Measurements from ENCODE around the gene SLC7A8. TPM values are rescaled to one million over a fixed set of nuclear protein-coding genes. Genes with fewer than 3 reads are reported as not detected.
A peak's percentile ranks its signal among the peaks of the same experiment; 100 is the strongest.
"Not testable (repeated sequence)": the region's sequence is repeated elsewhere in the genome, so short reads cannot be mapped to it uniquely, and the experiment has no call there.

SLC7A8 gene
- 0.76 and 1.8 TPM in 2 replicates for total RNA-seq

DNA sequence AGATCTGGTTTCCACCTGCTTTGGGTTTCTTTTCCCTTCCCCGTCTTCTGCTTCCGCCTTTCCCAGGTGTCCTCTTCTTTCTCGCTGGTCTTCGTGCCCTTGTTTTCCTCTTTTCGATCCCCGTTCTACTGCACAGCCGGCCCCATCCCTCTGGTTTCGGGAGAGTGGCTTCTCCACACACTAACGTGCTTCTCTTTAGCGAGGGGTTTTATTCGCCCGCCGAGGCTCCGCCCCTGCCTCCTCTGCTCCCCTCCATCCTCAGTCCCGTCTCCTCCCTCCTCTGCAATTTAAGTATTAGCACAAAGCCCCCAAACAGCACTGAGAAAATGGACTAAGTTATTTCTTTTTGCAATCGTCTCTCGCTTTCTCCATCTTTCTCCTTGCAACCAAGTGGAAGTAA lies at the start of gene SLC7A8:
SLC7A8 (minus strand) TSS at position 182 of the 400 bp plus-strand sequence. CDS start 746 bp downstream, outside the sequence.
- CTCF ChIA-PET: interaction anchor here (4.8 to 10.2 kb wide), 2 partner anchors 62 to 106 kb away, joined by 35 to 162 read pairs; no protein-coding TSS in a partner anchor
- no peaks in the 10 kb centered on the region for H3K36me3 Mint-ChIP-seq (ENCODE audit: low read depth)
- peaks cover 17% of the 10 kb centered on the region for H3K27me3 Mint-ChIP-seq
- H3K4me3 Mint-ChIP-seq: no peak within 1 kb of the TSS
- TF ChIP-seq, protein P1, sequence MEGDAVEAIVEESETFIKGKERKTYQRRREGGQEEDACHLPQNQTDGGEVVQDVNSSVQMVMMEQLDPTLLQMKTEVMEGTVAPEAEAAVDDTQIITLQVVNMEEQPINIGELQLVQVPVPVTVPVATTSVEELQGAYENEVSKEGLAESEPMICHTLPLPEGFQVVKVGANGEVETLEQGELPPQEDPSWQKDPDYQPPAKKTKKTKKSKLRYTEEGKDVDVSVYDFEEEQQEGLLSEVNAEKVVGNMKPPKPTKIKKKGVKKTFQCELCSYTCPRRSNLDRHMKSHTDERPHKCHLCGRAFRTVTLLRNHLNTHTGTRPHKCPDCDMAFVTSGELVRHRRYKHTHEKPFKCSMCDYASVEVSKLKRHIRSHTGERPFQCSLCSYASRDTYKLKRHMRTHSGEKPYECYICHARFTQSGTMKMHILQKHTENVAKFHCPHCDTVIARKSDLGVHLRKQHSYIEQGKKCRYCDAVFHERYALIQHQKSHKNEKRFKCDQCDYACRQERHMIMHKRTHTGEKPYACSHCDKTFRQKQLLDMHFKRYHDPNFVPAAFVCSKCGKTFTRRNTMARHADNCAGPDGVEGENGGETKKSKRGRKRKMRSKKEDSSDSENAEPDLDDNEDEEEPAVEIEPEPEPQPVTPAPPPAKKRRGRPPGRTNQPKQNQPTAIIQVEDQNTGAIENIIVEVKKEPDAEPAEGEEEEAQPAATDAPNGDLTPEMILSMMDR (IDR thresholded peaks at IDR 0.05): no peak
- POLR2A ChIA-PET: interaction anchor here (0.6 to 1.0 kb wide), 4 partner anchors 64 to 138 kb away, joined by 3 to 8 read pairs (median 6); partner anchors contain the start of genes ACIN1, C14orf119 and PABPN1
- DNase-seq (peak; percentile 20), ATAC-seq (ENCODE audit: low read depth) (peak; percentile 66)
- H3K9me3 Mint-ChIP-seq: no peaks in the 10 kb centered on the region
- H3K27ac Mint-ChIP-seq: no peak within 1 kb of the TSS
- no peaks in the 10 kb centered on the region for H3K4me1 Mint-ChIP-seq
- intact Hi-C loops (cut with micrococcal nuclease): no loop called here

DNA sequence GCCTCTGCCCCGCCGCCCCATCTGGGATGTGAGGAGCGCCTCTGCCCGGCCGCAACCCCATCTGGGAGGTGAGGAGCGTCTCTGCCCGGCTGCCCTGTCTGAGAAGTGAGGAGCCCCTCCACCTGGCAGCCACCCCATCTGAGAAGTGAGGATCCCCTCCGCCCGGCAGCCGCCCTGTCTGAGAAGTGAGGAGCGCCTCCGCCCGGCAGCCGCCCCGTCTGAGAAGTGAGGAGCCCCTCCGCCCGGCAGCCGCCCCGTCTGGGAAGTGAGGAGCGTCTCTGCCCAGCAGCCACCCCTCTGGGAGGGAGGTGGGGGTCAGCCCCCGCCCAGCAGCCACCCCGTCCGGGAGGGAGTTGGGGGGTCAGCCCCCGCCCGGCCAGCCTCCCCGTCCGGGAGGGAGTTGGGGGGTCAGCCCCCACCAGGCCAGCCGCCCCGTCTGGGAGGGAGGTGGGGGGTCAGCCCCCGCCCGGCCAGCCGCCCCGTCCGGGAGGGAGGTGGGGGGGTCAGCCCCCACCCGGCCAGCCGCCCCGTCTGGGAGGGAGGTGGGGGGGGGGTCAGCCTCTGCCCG lies 48.9 kb upstream of the SLC7A8 start:
- H3K4me1 Mint-ChIP-seq; DNase-seq; H3K4me3 Mint-ChIP-seq; H3K36me3 Mint-ChIP-seq (ENCODE audit: low read depth); ATAC-seq (ENCODE audit: low read depth); CTCF ChIA-PET; POLR2A ChIA-PET; intact Hi-C loops (cut with micrococcal nuclease); H3K9me3 Mint-ChIP-seq; H3K27ac Mint-ChIP-seq; H3K27me3 Mint-ChIP-seq: not testable (repeated sequence)

DNA sequence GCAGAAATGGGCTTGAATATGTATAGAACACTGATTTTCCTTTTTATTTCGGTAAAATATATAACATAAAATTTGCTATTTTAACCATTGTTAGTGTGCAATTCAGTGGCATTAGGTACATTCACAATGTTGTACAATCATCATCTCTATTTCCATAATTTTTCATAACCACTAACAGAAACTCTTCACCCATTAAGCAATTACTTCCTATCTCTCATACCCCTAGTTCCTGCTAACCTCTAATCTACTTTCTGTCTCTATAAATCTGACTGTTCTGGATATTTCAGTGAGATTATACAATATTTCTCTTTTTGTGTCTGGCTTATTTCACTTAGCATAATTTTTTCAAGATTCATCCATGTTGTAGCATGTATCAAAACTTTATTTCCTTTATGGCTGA lies 45.4 kb upstream of the SLC7A8 start:
- DNase-seq: no peak
- ChIA-PET POLR2A (no interaction called here), CTCF (no interaction called here)
- peaks cover 9% of the 10 kb centered on the region for H3K9me3 Mint-ChIP-seq
- intact Hi-C loops (cut with micrococcal nuclease): no loop called here
- H3K27ac Mint-ChIP-seq: no peak overlapping the region
- peaks cover 3% of the 10 kb centered on the region for H3K4me1 Mint-ChIP-seq
- H3K27me3 Mint-ChIP-seq: peaks cover 11% of the 10 kb centered on the region
- H3K36me3 Mint-ChIP-seq (ENCODE audit: low read depth): no peaks in the 10 kb centered on the region
- no peak overlapping the region for H3K4me3 Mint-ChIP-seq
- no peak for ATAC-seq (ENCODE audit: low read depth)
- TF ChIP-seq, protein P1 (IDR thresholded peaks at IDR 0.05): no peak

DNA sequence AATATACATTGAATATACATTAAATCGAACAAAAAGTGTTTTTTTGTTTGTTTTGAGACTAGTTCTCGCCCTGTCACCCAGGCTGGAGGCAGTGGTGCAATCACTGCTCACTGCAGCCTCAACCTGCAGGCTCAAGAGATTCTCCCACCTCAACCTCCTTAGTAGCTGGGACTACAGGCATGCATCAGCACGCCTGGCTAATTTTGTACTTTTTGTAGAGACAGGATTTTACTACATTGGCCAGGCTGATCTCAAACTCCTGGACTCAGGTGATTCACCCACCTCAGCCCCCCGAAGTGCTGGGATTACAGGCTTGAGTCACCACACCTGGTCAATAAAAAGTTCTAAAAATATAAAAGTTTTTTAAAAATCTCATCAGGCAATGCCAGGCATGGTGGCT lies 44.1 kb upstream of the SLC7A8 start:
- Mint-ChIP-seq H3K36me3 (ENCODE audit: low read depth) (no peaks in the 10 kb centered on the region), H3K4me1 (peaks cover 3% of the 10 kb centered on the region), H3K9me3 (peaks cover 9% of the 10 kb centered on the region), H3K27me3 (peaks cover 14% of the 10 kb centered on the region), H3K4me3 (no peak overlapping the region), H3K27ac (no peak overlapping the region)
- ATAC-seq (ENCODE audit: low read depth): no peak
- intact Hi-C loops (cut with micrococcal nuclease): no loop called here
- ChIA-PET POLR2A (no interaction called here), CTCF (no interaction called here)
- no peak for DNase-seq
- TF ChIP-seq, protein P1 (IDR thresholded peaks at IDR 0.05): no peak

DNA sequence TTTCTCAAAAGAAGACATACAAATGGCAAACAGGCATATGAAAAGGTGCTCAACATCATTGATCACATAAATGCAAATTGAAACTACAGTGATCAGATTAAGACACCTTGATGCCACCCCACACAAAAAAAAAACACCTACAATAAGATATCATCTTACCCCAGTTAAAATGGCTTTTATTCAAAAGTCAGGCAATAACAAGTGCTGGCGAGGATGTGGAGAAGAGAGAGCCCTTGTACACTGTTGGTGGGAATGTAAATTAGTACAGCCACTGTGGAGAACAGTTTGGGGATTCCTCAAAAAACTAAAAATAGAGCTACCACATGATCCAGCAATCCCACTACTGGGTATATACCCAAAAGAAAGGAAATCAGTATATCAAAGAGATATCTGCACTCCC lies 41.5 kb upstream of the SLC7A8 start:
- ATAC-seq (ENCODE audit: low read depth); H3K4me3 Mint-ChIP-seq; intact Hi-C loops (cut with micrococcal nuclease); H3K36me3 Mint-ChIP-seq (ENCODE audit: low read depth); DNase-seq; POLR2A ChIA-PET; H3K9me3 Mint-ChIP-seq; H3K4me1 Mint-ChIP-seq; H3K27ac Mint-ChIP-seq; CTCF ChIA-PET: not testable (repeated sequence)
- peaks cover 33% of the 10 kb centered on the region for H3K27me3 Mint-ChIP-seq

DNA sequence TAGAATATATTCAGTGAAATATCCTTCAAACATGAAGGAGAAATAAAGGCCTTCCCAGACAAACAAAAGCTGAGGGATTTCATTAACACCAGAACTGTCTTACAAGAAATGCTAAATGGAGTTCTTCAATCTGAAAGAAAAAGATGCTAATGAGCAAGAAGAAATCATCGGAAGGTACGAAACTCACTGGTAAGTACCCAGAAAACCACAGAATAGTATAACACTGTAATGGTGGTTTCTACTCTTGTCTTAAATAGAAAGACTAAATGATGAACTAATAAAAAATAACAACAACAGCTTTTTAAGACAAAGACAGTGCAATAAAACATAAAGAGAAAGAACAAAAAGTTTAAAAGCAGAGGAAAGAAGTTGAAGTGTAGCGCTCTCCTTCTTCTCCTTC lies 35.6 kb upstream of the SLC7A8 start:
- no peaks in the 10 kb centered on the region for H3K4me1 Mint-ChIP-seq
- intact Hi-C loops (cut with micrococcal nuclease): no loop called here

More for the DNA sequence above, 35.6 kb upstream of the SLC7A8 start:
- no peaks in the 10 kb centered on the region for H3K36me3 Mint-ChIP-seq (ENCODE audit: low read depth)
- no peaks in the 10 kb centered on the region for H3K9me3 Mint-ChIP-seq
- ATAC-seq (ENCODE audit: low read depth) (no peak), DNase-seq (no peak)
- ChIA-PET CTCF (no interaction called here), POLR2A (no interaction called here)
- H3K27ac Mint-ChIP-seq: no peak overlapping the region
- H3K27me3 Mint-ChIP-seq: peaks cover 48% of the 10 kb centered on the region
- H3K4me3 Mint-ChIP-seq: no peak overlapping the region
- TF ChIP-seq, protein P1 (IDR thresholded peaks at IDR 0.05): no peak

Measured in activated B cell treated with CpG ODN at 0.5 μM for 24 hours (primary cell).